ENCODE measurements around the gene LRRC75A. TPM values are rescaled to one million over a fixed set of nuclear protein-coding genes. Genes with fewer than 3 reads are reported as not detected.

LRRC75A gene
- polyA plus RNA-seq, 3 donors, result 1.0 to 2.4 (median 1.4) TPM

- Histone ChIP-seq H3K4me1 (ENCODE audit: control insufficient read depth in 1 of 2, insufficient read depth in 2 of 2, low read length in 2 of 2) (peaks cover 38 to 55% of the 10 kb centered on the region in 2 donors), H3K36me3 (replicated peaks in 1 of 2; ENCODE audit: control insufficient read depth in 1 of 2, insufficient read depth in 2 of 2, low read length in 2 of 2) (peaks cover 43 to 56% of the 10 kb centered on the region in 2 donors), H3K4me3 (replicated peaks in 1 of 3; ENCODE audit: low read depth in 2 of 3, low read length in 3 of 3) (no peak overlapping the region), H3K27me3 (ENCODE audit: control insufficient read depth in 2 of 2, insufficient read depth in 2 of 2, low read length in 2 of 2) (no peaks in the 10 kb centered on the region), H3K79me2 (ENCODE audit: insufficient read depth, low read length) (peaks cover 34% of the 10 kb centered on the region), H3K27ac (ENCODE audit: low read depth in 1 of 2, low read length in 2 of 2) (peak overlapping the region in 1 of 2 donors; percentile 95), H3K9ac (ENCODE audit: insufficient read depth, low read length, poor library complexity, severe bottlenecking) (no peak overlapping the region), H2AFZ (ENCODE audit: insufficient read depth, low read depth, low read length, poor library complexity, severe bottlenecking) (no peak overlapping the region), H4K20me1 (ENCODE audit: insufficient read depth, low read length) (peaks cover 15% of the 10 kb centered on the region), H3K9me3 (replicated peaks in 1 of 2; ENCODE audit: control insufficient read depth in 1 of 2, insufficient read depth in 1 of 2, low read length in 2 of 2) (no peaks in the 10 kb centered on the region), H3K4me2 (replicated peaks; ENCODE audit: extremely low read depth, low read length, poor library complexity, severe bottlenecking) (no peak overlapping the region)
- no peak for TF ChIP-seq CTCF (IDR thresholded peaks at IDR 0.05)
- Mint-ChIP-seq H3K27ac (peak overlapping the region in 5 of 7 donors; percentile 70 to 99 (median 80)), H3K36me3 (peaks cover 57 to 60% of the 10 kb centered on the region in 2 donors), H3K9me3 (peaks cover 0 to 2% (median 0%) of the 10 kb centered on the region in 7 donors), H3K27me3 (ENCODE audit: low read depth in 3 of 3) (no peaks in the 10 kb centered on the region), H3K4me3 (no peak overlapping the region), H3K4me1 (peaks cover 44% of the 10 kb centered on the region)
- intact Hi-C loops (cut with micrococcal nuclease), result no loop called here
- 88% methylated on average over 5 of the region's 7 CpGs for WGBS (ENCODE audit: insufficient coverage)
- DNase-seq, result no peak
Observed at GRCh38 chr17:16417896-16418684, 73.9 kb downstream of the LRRC75A start.

GRCh38 chr17:16417399-16417798 is 74.6 kb downstream of the LRRC75A start:
- Histone ChIP-seq H3K9ac (ENCODE audit: insufficient read depth, low read length, poor library complexity, severe bottlenecking) (no peak overlapping the region), H3K9me3 (replicated peaks in 1 of 2; ENCODE audit: control insufficient read depth in 1 of 2, insufficient read depth in 1 of 2, low read length in 2 of 2) (no peaks in the 10 kb centered on the region), H3K27ac (ENCODE audit: low read depth in 1 of 2, low read length in 2 of 2) (peak overlapping the region; percentile 95 to 97), H3K4me1 (ENCODE audit: control insufficient read depth in 1 of 2, insufficient read depth in 2 of 2, low read length in 2 of 2) (peaks cover 38 to 55% of the 10 kb centered on the region in 2 donors), H3K79me2 (ENCODE audit: insufficient read depth, low read length) (peaks cover 34% of the 10 kb centered on the region), H3K4me2 (replicated peaks; ENCODE audit: extremely low read depth, low read length, poor library complexity, severe bottlenecking) (no peak overlapping the region), H2AFZ (ENCODE audit: insufficient read depth, low read depth, low read length, poor library complexity, severe bottlenecking) (no peak overlapping the region), H3K4me3 (replicated peaks in 1 of 3; ENCODE audit: low read depth in 2 of 3, low read length in 3 of 3) (no peak overlapping the region), H3K36me3 (replicated peaks in 1 of 2; ENCODE audit: control insufficient read depth in 1 of 2, insufficient read depth in 2 of 2, low read length in 2 of 2) (peaks cover 37 to 49% of the 10 kb centered on the region in 2 donors), H4K20me1 (ENCODE audit: insufficient read depth, low read length) (peaks cover 13% of the 10 kb centered on the region), H3K27me3 (ENCODE audit: control insufficient read depth in 2 of 2, insufficient read depth in 2 of 2, low read length in 2 of 2) (no peaks in the 10 kb centered on the region)
- WGBS (ENCODE audit: insufficient coverage), result 100% methylated on average over 6 of the region's 7 CpGs
- Mint-ChIP-seq H3K4me1 (peaks cover 44% of the 10 kb centered on the region), H3K27ac (peak overlapping the region; percentile 99 to 100 (median 99)), H3K27me3 (ENCODE audit: low read depth in 3 of 3) (no peaks in the 10 kb centered on the region), H3K9me3 (peaks cover 0 to 2% (median 0%) of the 10 kb centered on the region in 7 donors), H3K36me3 (peaks cover 50 to 53% of the 10 kb centered on the region in 2 donors), H3K4me3 (no peak overlapping the region)
- intact Hi-C loops (cut with micrococcal nuclease), result no loop called here
- DNase-seq, result no peak
- no peak for TF ChIP-seq CTCF (IDR thresholded peaks at IDR 0.05)
